Ecto neural progenitor cell (in vitro differentiated cells): ENCODE results near the gene VEGFA.
"Not testable (repeated sequence)": the region's sequence is repeated elsewhere in the genome, so short reads cannot be mapped to it uniquely, and the experiment has no call there.

Experiments used
- DNase-seq: peaks from one replicate; pipeline ENCODE4 v3.0.0-alpha.2; 2018; ENCODE audit warnings: low spot score

VEGFA gene

DNA sequence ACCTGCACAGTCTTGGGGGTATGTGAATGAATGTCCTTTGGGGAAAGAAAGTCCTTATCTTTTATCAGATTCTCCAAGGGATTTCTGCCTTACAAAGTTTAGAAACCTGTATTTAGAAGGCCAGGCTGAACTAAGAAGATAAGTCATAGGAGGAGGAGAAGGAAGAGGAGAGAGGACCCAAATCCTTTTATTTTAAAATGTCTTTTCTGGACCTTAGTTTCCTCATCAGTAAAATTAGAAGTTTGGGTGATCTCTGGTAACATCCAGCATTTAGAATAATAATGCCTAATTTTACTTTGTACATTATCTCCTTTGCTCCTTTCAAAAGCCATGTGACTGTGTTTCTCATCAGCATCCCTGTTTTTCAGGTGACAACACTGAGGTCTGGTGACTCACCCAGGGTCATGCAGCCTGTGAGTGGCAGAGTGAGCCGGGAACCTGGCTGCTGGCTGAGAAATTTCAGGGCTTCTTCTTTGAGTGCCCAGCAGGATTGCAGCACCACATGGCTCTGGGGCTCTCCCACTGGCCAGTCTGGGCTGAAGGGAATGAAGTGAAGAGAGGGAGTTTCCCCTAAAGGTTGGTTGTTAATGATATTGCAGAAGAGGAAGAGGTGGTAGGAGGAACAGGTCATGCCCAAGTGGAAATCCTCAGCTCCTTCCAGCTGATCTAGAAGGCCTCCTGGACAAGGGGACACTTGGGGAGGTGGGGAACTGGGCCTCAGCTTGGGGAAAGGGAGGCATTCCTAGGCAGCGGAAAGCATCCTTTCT, 34.0 kb downstream of the VEGFA start:
- DNase-seq: no peak

DNA sequence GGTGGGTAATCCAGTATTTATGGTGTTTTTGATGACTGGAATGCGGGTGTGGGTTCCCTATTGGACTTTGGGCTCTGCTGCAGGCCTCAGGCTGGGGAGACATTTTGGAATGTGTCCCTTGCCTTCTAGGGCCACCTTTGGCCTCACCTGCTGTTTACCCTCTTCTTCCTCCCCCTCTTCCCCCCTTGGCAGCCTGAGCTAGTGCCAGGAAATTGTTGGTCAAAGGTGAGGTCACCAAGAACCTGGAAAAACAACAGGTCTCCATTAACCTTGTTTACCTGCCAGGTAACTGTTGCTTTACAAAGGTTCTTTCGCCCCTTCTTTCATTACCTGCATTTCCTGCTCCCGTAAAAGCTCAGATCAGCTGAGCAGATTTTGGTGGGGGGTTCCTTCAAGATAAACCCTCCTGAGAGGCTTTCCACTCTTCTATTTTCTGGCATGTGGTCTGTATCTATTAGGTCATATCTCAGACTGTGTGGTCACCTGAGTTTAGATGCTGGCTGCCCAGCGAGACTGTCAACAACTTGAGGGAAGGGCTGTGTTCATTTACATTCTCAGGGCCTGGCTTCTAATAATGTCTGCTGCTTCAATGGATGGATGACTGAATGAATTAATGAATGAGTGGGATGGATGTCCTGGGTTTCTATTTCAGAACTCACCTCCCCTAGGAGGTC, 34.7 kb downstream of the VEGFA start:
- DNase-seq: no peak

DNA sequence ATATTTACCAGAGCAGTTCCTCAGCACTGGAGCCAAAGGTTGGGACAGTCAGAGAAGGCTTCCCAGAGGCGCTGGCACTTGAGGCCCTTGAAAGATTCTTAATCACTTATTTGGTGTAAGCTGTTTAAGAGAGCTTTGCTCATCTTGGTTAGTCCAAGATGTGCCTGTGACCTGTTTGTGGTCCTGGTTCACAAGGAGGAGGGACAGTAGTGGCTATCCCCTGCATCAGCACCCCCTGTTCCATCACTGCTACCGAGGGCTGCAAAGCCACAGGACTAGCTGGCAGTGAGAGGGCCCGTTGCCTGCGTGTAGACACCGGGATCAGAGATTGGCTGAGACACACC, 35.7 kb downstream of the VEGFA start:
- no peak for DNase-seq

DNA sequence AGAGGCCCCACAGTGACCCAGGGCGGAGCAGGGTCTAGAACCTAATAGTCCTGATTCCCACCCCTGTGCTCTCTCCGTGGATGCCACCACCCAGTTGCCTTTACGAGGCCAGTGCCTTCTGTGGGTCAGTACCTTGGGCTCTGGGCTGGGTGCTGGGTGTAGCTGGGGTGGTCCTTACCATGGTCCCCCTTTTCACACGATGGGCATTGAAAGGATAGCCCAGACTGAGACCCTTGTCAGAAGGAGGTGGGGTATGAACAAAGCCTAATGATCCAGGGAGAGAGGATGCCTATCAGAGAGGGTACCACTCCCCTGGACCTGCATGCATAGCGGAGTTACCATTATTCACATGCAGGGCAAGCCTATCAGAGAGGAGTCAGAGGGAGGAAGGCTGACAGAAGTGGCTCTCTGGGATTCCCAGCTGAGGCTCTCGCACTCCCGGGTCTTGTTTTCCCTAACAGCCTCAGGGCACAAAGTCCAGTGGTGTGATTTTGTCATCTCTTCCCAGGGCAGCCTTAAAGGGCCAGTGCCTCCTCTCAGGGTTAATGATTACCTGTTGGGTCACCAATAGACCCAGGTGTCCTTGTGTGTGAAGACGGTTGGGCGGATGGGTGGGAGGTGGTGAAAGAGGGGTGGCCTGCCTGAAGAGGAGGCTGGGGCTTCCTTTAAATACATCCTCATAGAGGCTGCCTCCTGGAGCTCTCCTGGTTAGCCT, 36.2 kb downstream of the VEGFA start:
- DNase-seq: no peak

DNA sequence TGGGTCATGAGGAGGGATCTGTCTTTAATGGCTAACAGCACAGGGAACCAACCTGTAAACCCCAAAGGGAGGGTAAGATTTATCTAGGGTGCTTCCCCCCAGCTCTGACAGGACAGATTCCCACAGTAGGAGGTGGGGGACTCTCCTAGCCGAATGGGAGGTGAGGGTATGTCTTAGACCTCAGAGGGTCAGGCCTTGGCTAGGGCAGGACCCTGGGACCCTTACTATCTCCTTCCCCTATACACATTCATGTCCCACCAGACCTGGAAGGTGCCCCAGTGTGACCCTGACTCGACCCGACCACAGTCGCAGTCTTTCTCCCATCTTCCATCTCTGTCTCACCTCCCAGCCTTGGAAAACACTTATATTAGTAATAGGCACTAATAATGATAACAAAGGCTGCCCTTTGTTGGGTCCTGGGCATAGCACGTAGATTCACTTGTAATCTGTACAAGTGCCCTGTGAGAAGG, 36.8 kb downstream of the VEGFA start:
- no peak for DNase-seq

DNA sequence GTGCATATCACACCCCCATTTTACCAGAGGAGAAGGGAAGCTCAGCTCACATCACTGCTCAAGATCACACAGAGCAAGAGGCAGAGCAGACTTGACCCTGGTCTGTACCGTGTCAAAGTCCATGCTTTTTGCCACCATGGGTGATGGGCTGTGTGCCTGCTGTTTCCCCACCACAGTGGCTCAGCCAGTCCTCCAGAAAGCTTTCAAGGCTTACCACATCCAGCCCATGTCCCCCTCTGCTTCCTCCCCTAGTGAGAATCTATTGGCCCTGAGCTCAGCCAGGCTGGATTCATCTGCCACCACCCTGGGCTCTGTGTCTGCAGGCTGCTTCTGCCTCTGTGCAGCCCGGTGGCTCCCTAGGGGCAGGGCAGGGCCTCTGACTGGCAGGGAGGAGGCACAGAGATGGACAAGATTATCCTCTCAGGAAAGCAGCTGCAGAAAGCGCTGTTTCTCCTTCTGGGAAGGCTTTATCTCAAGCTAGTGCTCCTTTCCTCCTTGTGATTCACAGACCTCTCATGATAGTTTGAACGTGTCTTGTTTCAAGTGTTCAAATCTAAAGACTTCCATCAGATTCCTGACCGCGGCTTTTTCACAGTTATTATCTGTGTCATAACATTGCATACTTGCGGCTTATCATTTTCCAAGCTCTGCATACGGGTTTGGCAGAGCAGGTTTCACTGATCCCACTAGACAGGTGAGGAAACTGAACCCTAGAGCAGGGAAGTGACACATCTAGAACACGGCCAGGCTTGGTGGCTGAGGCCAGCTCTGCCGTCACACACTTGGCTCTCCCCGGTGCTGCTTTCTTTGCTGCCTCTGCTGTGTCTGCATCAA, 37.4 kb downstream of the VEGFA start:
- DNase-seq: no peak

DNA sequence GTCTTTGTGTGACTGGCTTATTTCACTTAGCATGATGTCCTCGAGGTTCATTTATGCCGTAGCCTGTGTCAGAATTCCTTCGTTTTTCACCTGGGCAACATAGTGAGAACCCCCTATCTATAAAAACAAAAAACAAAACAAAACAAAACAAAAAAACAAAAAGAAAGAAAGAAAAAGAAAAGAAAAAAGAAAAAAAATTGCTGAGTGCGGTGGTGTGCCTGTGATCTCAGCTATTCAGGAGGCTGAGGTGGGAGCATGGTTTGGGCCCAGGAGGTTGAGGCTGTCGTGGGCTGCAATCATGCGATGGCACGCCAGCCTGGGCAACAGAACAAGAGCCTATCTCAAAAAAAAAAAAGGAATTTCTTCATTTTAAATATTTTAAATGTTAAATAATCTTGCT, 38.4 kb downstream of the VEGFA start:
- no peak for DNase-seq

DNA sequence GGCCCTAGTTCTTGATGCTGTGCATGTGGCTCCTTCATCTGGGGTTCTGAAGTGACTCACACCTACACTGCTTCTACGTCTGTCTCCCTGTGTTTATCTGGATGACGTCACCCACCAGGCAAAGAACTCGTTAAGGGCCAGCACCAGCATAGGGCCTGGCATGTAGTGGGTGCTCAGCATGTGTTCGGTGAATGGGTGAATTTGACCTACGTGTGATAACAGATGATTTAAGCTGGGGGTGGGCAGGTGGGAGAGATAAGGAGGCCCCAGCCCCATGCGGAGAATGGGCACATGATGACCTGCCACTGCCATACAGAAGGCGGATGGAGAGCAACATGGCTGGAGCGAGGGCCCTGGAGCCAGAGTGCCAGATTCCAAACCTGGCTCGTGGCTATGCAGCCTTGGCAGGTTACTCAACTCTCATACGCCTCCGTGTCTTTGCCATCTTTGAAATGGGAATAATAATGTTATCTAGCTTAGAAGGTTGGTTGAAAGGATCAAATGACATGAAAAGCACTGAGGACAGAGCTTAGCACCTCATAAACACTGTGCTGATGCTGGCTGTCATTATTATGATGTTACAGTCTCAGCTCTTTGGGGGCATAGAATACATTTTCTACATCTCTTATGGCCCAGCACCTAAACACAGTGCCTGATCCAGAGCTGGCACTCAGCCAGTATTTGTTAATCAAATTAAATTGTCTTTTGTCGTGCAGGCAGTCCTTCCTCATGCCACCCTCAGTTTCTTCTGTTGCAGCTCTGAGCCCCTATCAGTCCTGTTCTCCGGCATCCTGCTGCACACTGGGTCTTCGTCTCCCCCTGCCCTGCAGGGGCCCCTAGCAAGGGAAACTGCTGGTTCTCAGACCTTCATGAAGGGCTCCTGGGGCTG, 39.6 kb downstream of the VEGFA start:
- no peak for DNase-seq

DNA sequence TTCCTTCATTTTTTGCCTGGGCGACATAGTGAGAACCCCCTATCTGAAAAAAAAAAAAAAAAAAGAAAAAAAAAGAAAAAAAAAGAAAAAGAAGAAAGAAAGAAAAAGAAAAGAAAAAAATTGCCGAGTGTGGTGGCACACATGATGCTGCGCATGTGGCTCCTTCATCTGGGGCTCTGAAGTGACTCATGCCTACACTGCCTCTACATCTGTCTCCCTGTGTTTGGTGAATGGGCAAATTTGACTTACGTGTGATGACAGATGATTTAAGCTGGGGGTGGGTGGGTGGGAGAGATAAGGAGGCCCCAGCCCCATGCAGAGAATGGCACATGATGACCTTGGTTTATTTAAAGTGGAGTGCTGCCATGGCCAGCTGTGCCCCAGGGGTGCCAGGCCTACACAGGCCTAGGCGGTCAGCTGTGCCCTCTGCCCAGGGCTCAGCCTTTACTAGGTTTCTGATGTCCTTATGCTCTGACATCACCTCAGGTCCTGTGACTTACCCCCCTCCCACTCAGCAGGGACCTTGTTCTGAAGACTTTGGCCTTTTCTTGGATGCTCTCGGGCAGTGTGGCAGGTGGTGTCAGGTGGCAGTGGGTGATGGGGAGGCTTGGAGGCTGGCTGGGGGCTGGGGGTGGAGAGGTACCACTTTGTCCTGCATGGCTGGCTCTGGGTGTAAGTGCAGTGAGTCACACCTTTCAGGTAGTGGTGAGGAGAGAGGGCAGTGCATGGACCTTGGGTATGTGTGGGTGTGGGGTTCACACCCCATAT, 41.1 kb downstream of the VEGFA start:
- no peak for DNase-seq

DNA sequence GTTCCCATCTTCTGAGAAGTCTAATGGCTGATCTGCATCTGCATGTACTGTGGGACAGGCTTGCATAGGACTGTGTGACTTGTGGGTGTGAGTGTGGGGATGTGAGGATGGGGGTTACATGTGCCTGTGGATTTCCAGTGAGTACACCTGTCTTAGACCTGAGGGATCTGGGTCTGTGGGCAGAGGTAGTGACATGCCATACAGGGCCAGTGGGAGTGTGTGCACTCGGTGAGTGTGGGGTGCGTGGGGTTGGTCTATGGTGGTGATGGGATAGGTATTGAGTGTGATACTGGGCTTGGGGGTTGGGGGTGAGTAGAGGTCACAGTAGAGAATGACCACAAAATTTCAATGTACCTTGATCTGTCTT, 41.7 kb downstream of the VEGFA start:
- no peak for DNase-seq

DNA sequence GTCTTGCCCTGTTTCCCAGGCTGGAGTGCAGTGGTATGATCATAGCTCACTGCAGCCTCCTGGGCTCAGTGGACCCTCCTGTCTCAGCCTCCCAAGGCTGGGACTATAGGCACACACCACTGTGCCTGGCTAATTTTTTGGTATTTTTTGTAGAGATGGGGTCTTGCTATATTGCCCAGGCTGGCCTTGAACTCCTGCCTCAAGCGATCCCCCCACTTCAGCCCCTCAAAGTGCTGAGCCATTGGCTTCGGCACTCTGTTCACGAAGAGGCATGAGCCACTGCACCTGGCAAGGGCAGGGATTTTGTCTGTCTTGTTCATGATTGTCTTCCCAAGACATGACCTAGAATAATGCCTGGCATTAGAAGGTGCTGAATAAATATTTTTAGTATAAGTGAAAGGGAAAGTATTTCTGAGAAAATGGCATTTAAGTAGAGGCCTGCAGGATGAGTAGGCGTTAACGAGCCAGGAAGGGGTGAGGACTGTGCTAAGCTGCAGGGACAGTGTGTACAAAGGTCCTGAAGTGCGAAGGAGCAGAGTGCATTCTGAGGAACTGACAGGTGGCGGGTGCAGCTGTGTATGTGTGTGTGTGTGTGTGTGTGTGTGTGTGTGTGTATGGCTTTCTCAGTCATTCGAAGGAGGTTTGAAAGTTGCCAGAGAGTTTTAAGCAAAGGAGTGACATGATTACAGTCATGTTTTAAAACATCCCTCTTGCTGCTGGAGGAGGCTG, 43.0 kb downstream of the VEGFA start:
- no peak for DNase-seq

DNA sequence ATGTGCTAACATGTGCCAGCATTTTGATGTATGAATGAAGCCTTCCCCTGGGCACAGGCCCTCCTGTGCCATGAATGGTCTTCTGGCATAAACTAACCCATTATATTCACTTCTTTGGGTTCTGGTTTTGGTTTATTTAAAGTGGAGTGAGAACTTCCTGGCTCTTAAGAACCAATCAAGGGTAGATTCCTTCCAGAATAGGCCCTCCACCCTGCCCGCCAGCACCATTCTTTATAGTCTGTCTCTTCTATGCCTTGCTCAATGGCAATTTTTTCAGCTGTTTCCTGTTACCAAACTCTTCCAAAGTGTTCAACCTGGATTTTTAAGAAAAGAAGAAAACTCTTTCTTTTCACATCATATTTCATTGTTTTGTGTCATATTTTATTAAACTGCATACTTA, 44.1 kb downstream of the VEGFA start:
- DNase-seq: no peak

DNA sequence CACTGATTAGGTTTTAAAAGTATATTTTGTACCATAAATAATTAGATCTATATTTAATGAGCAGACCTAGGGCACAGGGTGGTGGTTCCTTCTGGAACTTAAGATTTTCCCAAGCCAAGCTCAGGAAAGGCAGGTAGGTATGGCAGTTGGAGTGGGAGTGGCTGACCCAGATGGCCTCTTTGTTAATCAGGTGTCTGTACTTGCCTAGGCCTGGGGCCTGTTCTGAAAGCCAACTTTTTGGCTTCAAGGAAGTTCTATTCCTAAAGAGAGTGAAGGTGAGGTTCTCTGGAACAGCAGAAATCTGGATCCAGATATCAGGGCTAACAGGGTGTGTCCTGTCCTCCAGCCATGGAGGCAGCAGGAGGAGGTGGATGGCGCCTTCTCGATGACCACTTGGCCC, 44.9 kb downstream of the VEGFA start:
- DNase-seq: no peak

DNA sequence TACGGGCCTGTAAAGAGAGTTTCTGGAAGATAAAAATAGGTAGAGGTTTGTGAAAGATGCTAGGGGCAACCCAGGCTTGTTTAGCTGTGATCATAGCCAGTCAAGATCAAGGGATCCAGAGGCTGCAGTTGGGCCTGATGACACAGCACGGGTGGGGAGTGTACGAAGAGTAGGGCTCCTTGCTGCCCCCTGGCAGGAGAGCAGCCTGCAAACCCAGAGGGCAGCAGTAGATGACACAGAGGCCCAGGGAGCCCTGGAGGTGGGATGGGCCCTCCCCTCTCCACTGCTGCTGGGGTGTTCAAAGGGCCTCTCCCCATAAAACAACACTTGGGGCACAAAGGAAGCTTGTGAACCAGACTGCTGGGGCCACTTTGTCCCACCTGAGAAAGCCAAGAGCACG, 47.2 kb downstream of the VEGFA start:
- no peak for DNase-seq

DNA sequence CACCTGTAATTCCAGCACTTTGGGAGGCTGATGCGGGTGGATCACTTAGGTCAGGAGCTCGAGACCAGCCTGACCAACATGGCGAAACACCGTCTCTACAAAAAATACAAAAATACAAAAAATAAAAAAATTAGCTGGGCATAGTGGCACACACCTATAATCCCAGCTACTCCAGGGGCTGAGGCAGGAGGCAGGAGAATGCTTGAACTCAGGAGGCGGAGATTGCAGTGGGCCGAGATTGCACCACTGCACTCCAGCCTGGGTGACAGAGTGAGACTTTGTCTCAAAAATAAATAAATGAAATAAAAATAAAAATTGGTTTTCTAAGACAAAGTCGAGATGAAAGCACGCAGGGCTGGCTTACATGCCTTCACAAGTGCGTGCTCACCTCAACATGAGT, 49.0 kb downstream of the VEGFA start:
- not testable (repeated sequence) for DNase-seq

DNA sequence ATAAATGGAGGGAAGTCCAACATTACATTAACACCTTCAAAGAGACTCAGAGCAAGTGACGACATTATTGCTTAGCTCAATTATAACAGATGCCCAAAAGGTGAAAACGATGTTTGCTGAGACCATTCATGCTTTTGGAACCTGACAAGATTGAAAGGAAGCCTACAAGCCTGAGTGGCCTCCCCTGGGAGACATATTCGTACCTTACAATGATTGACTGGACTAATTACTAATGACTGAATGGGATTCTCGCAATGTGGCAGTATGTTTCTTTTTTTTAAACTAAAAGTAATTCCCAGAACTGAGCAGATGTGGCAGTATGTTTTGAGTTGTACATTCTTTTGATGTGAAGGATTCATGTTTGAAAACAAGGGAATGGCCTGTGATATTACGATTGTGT, 49.9 kb downstream of the VEGFA start:
- no peak for DNase-seq

DNA sequence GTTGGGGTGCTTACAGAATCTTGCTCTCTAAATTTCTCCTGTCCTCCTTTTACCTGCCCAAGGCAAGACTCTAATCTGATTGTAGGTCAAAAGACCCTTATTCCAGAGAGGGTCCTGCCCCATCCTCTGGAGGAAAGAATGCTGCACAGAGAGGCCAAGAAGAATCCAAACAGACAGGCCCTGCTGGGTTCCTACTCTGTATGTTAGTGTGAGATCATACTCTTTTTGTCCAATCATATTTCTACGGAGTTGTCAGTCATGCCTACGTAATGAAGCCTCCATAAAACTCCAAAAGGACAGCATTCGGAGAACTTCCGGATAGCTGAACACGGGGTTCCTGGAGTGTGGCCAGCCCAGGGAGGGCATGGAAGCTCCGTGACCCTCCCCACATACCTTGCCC, 50.5 kb downstream of the VEGFA start:
- DNase-seq: no peak

DNA sequence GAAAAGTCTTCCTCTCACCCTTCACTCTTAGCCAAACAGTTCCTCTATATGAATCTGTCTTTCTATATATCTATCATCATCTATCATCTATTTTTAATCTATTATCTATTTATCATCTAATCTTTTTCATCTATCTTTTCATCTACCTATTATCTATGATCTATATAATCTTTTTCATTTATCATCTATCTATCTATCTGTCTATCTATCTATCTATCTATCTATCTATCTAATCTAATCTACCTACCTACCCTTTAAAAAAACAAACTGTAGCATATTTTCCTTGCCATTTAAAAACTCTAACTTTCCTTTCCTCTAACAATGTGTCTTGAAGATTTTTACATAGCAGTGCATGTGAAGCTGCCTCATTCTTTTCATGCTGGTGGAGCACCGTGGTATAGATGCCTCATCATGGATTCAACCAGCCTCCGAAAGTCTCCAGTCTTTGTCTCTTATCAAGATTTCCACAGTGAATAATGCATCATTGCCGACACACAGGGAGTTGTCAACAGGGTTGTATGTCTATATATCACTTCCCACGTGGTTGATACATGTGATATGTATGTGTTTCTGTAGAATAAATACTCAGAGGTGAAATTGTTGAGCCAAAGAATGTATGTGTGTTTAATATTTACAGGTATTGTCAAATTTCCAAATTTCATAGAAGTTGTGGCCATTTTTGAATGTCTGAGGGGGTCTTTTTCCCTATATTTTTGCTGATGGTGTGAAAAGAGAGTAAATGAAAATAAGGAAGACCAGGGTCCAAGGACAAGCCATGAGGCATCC, 51.3 kb downstream of the VEGFA start:
- DNase-seq: no peak

DNA sequence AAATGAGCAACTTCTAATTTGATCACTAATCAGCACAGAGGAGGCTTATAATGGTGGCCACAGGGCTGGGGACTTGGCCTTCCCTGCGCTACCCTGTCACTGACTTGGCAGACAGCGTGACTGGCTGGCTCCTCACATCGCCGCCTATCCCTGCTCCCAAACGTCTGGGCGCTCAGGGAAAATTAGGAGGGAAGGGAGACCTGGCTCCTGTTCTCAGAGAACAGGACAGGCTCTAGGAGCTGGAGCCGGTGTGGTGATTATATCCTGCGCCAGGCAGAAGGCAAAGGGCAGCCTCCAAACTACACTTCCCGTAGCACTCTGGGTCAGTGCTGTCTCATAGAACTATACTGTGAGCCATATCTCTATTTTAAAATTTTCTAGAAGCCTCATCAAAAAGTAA, 53.4 kb downstream of the VEGFA start:
- DNase-seq: no peak
